GM19035 (cell line): Measurements from ENCODE around the gene STX8.
"Not testable (repeated sequence)": the region's sequence is repeated elsewhere in the genome, so short reads cannot be mapped to it uniquely, and the experiment has no call there.

Experiments
- ATAC-seq: cut with Tn5 transposase; IDR thresholded peaks from one replicate; pipeline ENCODE4 v1.9.1; 2021; ENCODE audit not compliant: unreplicated experiment

Gene STX8

GRCh38 chr17:9557161-9557755, 18.4 kb downstream of the STX8 start:
- ATAC-seq: no peak

DNA sequence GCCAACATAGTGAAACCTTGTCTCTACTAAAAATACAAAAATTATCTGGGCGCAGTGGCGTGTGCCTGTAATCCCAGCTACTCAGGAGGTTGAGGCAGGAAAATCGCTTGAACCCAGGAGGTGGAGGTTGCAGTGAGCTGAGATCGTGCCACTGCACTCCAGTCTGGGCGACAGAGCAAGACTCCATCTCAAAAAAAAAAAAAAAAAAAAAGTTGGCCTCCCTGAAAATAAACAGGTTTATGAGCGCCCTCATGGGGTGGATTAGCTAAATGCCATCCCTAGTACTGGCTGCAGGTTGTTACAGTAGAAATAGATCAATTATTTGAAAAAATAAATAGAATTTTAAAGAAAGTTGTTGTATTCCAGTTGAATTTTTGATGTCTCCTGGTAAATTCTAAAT, 20.9 kb downstream of the STX8 start:
- ATAC-seq: not testable (repeated sequence)

DNA sequence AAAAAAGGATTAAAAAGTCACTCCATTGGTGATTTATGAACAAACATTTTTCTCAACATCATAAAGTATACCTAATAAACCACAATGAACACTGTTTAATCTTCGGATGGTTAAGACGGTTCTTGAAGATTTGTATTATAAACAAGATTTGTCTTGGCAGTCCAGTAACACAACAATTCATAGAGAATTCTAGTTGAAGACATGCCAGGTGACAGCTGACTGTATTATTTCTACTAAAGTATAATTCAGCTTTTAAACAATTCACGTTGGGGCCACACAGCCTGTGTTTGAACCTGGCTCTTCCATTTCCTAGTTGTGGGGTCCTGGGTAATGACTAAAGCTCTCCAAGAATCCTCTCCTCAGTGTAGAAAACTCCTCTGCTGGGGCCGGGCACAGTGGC, 22.0 kb downstream of the STX8 start:
- ATAC-seq: no peak

- ATAC-seq: no peak
Observed at GRCh38 chr17:9553181-9553580, 22.4 kb downstream of the STX8 start.

GRCh38 chr17:9549215-9549614, 26.4 kb downstream of the STX8 start:
- no peak for ATAC-seq

DNA sequence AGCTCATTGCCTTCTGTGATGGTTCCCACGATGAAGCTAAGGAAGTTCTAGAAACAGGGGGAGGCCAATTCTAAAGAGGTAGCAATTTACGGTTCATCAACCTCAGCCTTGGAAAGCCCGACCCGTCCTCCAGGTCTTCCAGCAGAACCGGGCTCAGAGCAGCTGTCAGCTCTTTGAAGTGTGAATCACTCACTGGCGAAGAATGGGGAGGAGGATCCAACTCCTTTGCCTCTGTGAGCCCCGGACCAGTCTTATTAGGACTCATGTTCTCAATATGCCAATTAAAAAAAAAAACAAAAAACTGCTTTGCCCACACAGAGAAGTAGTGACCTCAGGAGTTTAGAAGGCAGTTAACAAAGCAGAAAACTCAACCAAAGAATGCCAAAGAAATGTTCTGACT, 31.4 kb downstream of the STX8 start:
- no peak for ATAC-seq

- ATAC-seq: no peak
Observed at GRCh38 chr17:9541718-9542117, 33.9 kb downstream of the STX8 start.

GRCh38 chr17:9538626-9539025, 37.0 kb downstream of the STX8 start:
- ATAC-seq: no peak

DNA sequence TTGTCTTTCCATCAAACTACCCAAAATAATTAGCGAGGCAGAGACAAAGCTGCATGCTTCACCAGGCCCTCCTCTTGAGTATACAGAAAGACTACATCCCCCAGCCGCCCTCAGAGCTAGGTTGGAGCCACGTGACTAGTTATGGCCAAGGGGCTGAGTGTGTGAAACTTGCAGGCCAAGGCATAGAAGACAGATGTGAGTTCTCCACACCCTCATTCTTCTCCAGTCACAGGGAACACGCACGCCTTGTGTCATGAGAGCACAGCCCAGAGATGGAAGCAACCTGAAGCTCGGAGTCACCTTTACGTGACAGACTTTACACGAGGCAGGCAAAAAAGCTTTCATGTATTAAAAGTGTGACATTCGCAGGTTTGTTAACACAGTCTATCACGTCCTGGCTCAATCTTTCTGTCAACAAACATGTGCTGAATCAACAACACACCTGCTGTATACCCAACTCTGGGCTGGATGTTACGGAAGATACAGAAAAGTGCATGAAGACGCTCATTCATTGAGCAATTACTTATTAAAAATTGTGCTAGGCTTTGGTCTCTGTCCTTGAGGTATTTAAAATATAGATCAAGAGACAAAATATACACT, 38.3 kb downstream of the STX8 start:
- no peak for ATAC-seq

DNA sequence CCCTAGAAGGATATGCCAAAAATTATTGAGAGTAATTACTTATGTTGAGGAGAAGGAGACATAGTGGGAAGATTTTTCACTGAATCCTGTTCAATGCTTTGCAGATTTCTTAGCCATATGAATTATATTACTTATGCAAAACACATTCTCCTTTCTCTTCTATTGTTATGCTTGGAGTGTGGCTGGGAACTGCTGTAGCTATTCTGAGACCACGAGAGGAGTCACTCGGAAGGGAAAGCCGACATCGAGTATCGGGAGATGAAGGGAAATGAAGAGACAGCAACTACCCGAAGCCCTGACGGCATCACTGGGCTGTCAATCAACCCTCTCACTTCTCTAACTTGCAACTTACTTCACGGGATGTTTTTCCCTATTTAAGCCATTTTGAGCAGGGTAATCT, 39.6 kb downstream of the STX8 start:
- ATAC-seq: no peak

DNA sequence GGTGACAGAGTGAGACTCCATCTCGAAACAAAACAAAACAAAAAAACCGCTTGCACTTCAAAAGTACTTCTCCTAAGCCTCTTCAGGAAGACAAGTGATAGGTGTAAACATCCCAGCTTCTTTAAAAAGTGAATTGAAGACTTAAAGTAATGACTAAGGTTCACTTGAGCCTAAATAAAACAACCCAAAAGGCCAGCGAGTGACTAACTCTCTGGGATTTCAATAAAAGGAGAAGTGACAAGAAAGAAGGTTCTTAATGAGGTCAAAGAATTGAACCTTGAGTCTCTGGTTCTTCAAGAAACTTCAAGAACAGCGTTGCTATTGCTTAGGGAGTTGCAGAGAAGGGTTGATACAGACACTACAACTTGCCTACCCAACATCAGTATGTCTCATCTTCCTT, 42.2 kb downstream of the STX8 start:
- no peak for ATAC-seq

- no peak for ATAC-seq
Observed at GRCh38 chr17:9532715-9533114, 42.9 kb downstream of the STX8 start.

DNA sequence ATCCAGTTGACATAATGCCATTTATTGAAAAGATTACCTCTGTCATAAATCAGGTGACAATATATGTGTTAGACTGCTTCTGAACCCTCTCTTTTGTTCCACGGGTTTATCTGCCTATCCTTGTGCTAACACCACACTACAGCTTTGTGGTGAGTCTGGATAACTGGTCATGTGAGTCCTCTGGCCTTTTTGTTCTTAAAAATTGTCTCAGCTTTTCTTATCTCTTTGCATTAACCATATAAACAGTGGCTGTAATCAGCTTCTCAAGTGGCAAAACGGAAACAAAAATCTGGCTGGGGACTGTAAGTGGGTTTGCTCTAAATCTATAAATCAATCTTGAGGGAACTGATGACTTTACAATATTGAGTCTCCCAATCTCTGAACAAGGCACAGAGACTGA, 44.6 kb downstream of the STX8 start:
- ATAC-seq: no peak

GRCh38 chr17:9529033-9529700, 46.5 kb downstream of the STX8 start:
- ATAC-seq: no peak

GRCh38 chr17:9527788-9528187, 47.8 kb downstream of the STX8 start:
- ATAC-seq: no peak

DNA sequence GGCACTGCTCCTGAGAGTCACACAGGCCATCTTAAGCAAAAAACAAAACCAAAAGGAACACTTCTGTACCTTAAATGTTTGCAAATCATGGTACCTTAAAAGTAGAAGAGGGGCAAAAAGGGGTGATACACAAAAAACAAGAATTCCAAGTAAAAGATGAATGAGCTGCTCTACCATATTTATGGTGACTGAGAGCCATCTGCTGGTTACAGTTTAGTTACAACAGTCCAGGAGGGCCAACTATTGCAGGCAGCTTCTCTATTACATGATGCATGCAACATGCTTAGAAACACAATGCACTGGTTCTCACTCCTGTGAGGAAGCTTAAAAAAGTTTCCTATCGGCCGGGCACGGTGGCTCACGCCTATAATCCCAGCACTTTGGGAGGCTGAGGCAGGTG, 53.5 kb downstream of the STX8 start:
- no peak for ATAC-seq

DNA sequence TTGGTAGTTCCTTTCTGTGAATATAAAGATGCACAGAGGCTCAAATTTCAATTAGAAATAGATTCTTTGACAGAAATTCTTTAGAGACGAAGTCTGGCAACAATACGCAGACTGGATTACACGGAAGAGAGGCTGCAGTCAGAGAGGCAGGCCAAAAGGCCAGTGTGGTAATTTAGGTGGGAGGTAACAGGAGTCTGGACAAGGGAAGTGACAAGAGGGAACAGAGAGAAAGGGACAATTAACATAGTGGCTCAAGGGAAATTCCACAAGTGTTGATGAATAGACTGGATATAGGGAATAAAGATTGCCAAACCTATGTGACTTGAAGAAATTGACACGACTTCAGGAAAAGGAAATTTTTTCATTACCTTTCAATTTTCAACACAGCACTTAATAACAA, 54.6 kb downstream of the STX8 start:
- no peak for ATAC-seq

GRCh38 chr17:9520649-9521048, 55.0 kb downstream of the STX8 start:
- no peak for ATAC-seq

GRCh38 chr17:9519583-9520272, 55.9 kb downstream of the STX8 start:
- no peak for ATAC-seq

- ATAC-seq: no peak
Observed at GRCh38 chr17:9517396-9517795, 58.2 kb downstream of the STX8 start.

DNA sequence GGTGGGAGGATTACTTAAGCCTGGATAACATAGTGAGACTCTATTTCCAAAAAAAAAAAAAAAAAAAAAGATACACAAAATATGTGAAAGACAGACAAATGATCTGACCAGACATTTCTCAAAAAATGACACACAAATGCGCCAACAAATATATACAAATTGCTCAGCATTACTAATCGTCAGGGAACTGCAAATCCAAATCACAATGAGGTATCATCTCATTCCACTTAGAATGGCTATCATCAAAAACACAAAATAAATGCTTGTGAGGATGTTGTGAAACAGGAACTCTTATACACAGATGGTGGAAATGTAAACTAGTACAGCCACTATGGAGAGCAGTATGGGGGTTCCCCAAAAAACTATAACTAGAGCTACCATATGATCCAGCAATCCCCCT, 62.4 kb downstream of the STX8 start:
- ATAC-seq: no peak
